HEK293 (cell line): ENCODE measurements around the gene CX3CL1.

Source experiments
- CTCF ChIP-seq: fragments of 450-650 bp; formaldehyde crosslinking; IDR thresholded peaks from 2 replicates; pipeline ENCODE4 v1.5.1; 2016; ENCODE audit warnings: missing biosample characterization, missing genetic modification characterization
- IKZF3 ChIP-seq: fragments of 450-650 bp; IDR thresholded peaks from 2 replicates; pipeline ENCODE4 v1.5.0; 2018; ENCODE audit warnings: missing biosample characterization, mild to moderate bottlenecking, missing genetic modification characterization, moderate library complexity
- SCRT1 ChIP-seq: fragments of 450-650 bp; formaldehyde crosslinking; IDR thresholded peaks from 2 replicates; pipeline ENCODE4 v1.5.1; 2016; ENCODE audit warnings: missing biosample characterization, missing genetic modification characterization, borderline replicate concordance
- ZNF114 ChIP-seq: fragments of 450-650 bp; formaldehyde crosslinking; IDR thresholded peaks from 2 replicates; pipeline ENCODE4 v1.5.0; 2017; ENCODE audit warnings: missing biosample characterization, missing genetic modification characterization
- ZNF174 ChIP-seq: fragments of 450-650 bp; formaldehyde crosslinking; IDR thresholded peaks from 2 replicates; pipeline ENCODE4 v1.5.0; 2017; ENCODE audit warnings: missing biosample characterization, mild to moderate bottlenecking, missing genetic modification characterization
- ZNF248 ChIP-seq: fragments of 450-650 bp; formaldehyde crosslinking; IDR thresholded peaks from 2 replicates; pipeline ENCODE4 v1.5.1; 2017; ENCODE audit warnings: missing biosample characterization, missing genetic modification characterization
- ZNF354C ChIP-seq: fragments of 450-650 bp; formaldehyde crosslinking; IDR thresholded peaks from 2 replicates; pipeline ENCODE4 v1.5.1; 2016; ENCODE audit warnings: missing biosample characterization, missing genetic modification characterization, low read depth, borderline replicate concordance
- ZNF423 ChIP-seq: fragments of 450-650 bp; formaldehyde crosslinking; IDR thresholded peaks from 2 replicates; pipeline ENCODE4 v1.5.1; 2016; ENCODE audit warnings: missing biosample characterization, missing genetic modification characterization
- ZNF560 ChIP-seq: fragments of 450-650 bp; formaldehyde crosslinking; IDR thresholded peaks from 2 replicates; pipeline ENCODE4 v1.5.1; 2017; ENCODE audit warnings: missing biosample characterization, missing genetic modification characterization, borderline replicate concordance
- ZNF692 ChIP-seq: fragments of 450-650 bp; formaldehyde crosslinking; IDR thresholded peaks from 2 replicates; pipeline ENCODE4 v1.5.1; 2016; ENCODE audit warnings: missing biosample characterization, missing genetic modification characterization
- ZNF768 ChIP-seq: fragments of 450-650 bp; formaldehyde crosslinking; IDR thresholded peaks from 2 replicates; pipeline ENCODE4 v1.5.1; 2018; ENCODE audit warnings: missing biosample characterization, mild to moderate bottlenecking, missing genetic modification characterization
- ZNF843 ChIP-seq: fragments of 450-650 bp; formaldehyde crosslinking; IDR thresholded peaks from 2 replicates; pipeline ENCODE4 v1.5.1; 2016; ENCODE audit warnings: missing biosample characterization, missing genetic modification characterization

GRCh38 chr16:57419506-57419905, 47.2 kb downstream of the CX3CL1 start:
- no peak for TF ChIP-seq ZNF114 (tag by site-specific recombination)
- TF ChIP-seq CTCF (tag by site-specific recombination) = no peak
- TF ChIP-seq ZNF248 (tag by site-specific recombination) = no peak
- no peak for TF ChIP-seq SCRT1
- TF ChIP-seq IKZF3 = no peak
- no peak for TF ChIP-seq ZNF560 (tag by site-specific recombination)
- no peak for TF ChIP-seq ZNF768 (tag by site-specific recombination)
- no peak for TF ChIP-seq ZNF843 (tag by site-specific recombination)
- TF ChIP-seq ZNF692 (tag by site-specific recombination) = no peak
- no peak for TF ChIP-seq ZNF354C
- TF ChIP-seq ZNF174 (tag by site-specific recombination) = no peak
- no peak for TF ChIP-seq ZNF423 (tag by site-specific recombination)
